Small intestine (tissue), 7 donors: ENCODE results near the gene OR52I2. TPM values are rescaled to one million over a fixed set of nuclear protein-coding genes. Genes with fewer than 3 reads are reported as not detected.

Source experiments
- DNase-seq, 2 donors: peaks; one replicate each; pipeline versions ENCODE4 v3.0.0 to v3.0.0-alpha.2; 2013
- FAIRE-seq: peaks from 2 replicates; lab custom pipeline; 2012; peaks lifted over from hg19 to GRCh38; lab: Jason Lieb, UNC
- H3K27ac ChIP-seq, 3 donors: one replicate each; pipeline ENCODE4 v1.5.1; 2013; ENCODE audit warnings: low read length in 2 of 3, mild to moderate bottlenecking in 2 of 3, control low read depth in 1 of 3, inconsistent platforms in 1 of 3, low read depth in 1 of 3, moderate library complexity in 1 of 3
- H3K27me3 ChIP-seq, 3 donors: one replicate each; pipeline ENCODE4 v1.6.1; 2013; ENCODE audit warnings: low read length in 3 of 3, inconsistent platforms in 1 of 3; ENCODE audit not compliant: control insufficient read depth in 3 of 3, insufficient read depth in 3 of 3
- H3K36me3 ChIP-seq, 3 donors: one replicate each; pipeline ENCODE4 v1.6.1; 2013; ENCODE audit warnings: low read length in 3 of 3, inconsistent platforms in 1 of 3, low read depth in 1 of 3, mild to moderate bottlenecking in 1 of 3, moderate library complexity in 1 of 3; ENCODE audit not compliant: control insufficient read depth in 3 of 3, insufficient read depth in 2 of 3
- H3K4me1 ChIP-seq, 3 donors: one replicate each; pipeline ENCODE4 v1.6.1; 2013; ENCODE audit warnings: low read length in 2 of 3, inconsistent platforms in 1 of 3, low read depth in 1 of 3, mild to moderate bottlenecking in 1 of 3, moderate library complexity in 1 of 3; ENCODE audit not compliant: control insufficient read depth in 3 of 3, insufficient read depth in 2 of 3
- H3K4me3 ChIP-seq, 3 donors: one replicate each; pipeline ENCODE4 v1.5.1; 2013; ENCODE audit warnings: low read length in 3 of 3, control low read depth in 1 of 3, inconsistent platforms in 1 of 3, low read depth in 1 of 3, mild to moderate bottlenecking in 1 of 3, moderate library complexity in 1 of 3
- H3K9me3 ChIP-seq, 2 donors: one replicate each; pipeline ENCODE4 v1.6.1; 2013; ENCODE audit warnings: low read depth in 1 of 2, low read length in 1 of 2; ENCODE audit not compliant: control insufficient read depth in 2 of 2, insufficient read depth in 1 of 2
- WGBS, 3 donors: extraction: QIAGEN DNeasy Blood & Tissue Kit; methylation state at CpG; one replicate each; pipeline ENCODE4 v1.1.7; 2013; 5-methylcytosine and 5-hydroxymethylcytosine counted together
- polyA plus RNA-seq, 4 donors: library from polyadenylated mRNA; stranded (reverse) in 3 of 4; unstranded in 1 of 4; fragments of 200-250 nt in 3 of 4; fragments of 120-200 nt in 1 of 4; gene quantifications; one replicate each; pipeline versions ENCODE4 v1.2.1 to v1.2.3, GENCODE V29; 2013
- donor health status: healthy with polysubstance abuse.
- donor health status: control.
- donor health status: control.
- donor health status: Bipolar disorder and iron deficiency.
- donor health status: healthy.

The OR52I2 gene
- polyA plus RNA-seq, 4 donors, result 0.04 TPM; not detected in 3

- Histone ChIP-seq H3K4me1 (peaks cover 0 to 3% (median 0%) of the 10 kb centered on the region in 3 donors), H3K27me3 (no peaks in the 10 kb centered on the region), H3K4me3 (no peak overlapping the region), H3K27ac (no peak overlapping the region), H3K36me3 (no peaks in the 10 kb centered on the region), H3K9me3 (no peaks in the 10 kb centered on the region)
- WGBS, 3 donors, result 58 to 80% (median 61%) methylated on average over 3 of the region's 3 CpGs
- DNase-seq, result no peak
- FAIRE-seq, result no peak
Measured at GRCh38 chr11:4589017-4589416, 7.5 kb downstream of the OR52I2 start.

GRCh38 chr11:4593739-4594138 is 12.2 kb downstream of the OR52I2 start, which contains the start of gene OR52I1:
OR52I1 (plus strand) TSS chr11:4594039; CDS start chr11:4594039, 0 bp downstream.
- Histone ChIP-seq H3K27me3 (no peaks in the 10 kb centered on the region), H3K36me3 (peaks cover 0 to 7% (median 3%) of the 10 kb centered on the region in 3 donors), H3K4me3 (no peak within 1 kb of the TSS), H3K9me3 (no peaks in the 10 kb centered on the region), H3K27ac (no peak within 1 kb of the TSS), H3K4me1 (no peaks in the 10 kb centered on the region)
- no peak for DNase-seq
- WGBS, 3 donors, result 82 to 95% (median 88%) methylated on average over 1 of the region's 1 CpG
- no peak for FAIRE-seq

- Histone ChIP-seq H3K9me3 (no peaks in the 10 kb centered on the region), H3K4me1 (peaks cover 0 to 9% (median 4%) of the 10 kb centered on the region in 3 donors), H3K36me3 (peaks cover 11 to 34% (median 18%) of the 10 kb centered on the region in 3 donors), H3K27me3 (no peaks in the 10 kb centered on the region), H3K4me3 (no peak overlapping the region), H3K27ac (no peak overlapping the region)
- DNase-seq (no peak), FAIRE-seq (no peak)
- WGBS, 3 donors, result 92 to 94% (median 92%) methylated on average over 4 of the region's 4 CpGs
Measured at GRCh38 chr11:4605057-4605456, 23.5 kb downstream of the OR52I2 start.

GRCh38 chr11:4606231-4607015 is 24.9 kb downstream of the OR52I2 start:
- Histone ChIP-seq H3K27me3 (no peaks in the 10 kb centered on the region), H3K36me3 (peaks cover 4 to 21% (median 7%) of the 10 kb centered on the region in 3 donors), H3K4me3 (peak overlapping the region in 1 of 3 donors; percentile 76), H3K4me1 (peaks cover 0 to 12% (median 4%) of the 10 kb centered on the region in 3 donors), H3K27ac (peak overlapping the region in 1 of 3 donors; percentile 10), H3K9me3 (no peaks in the 10 kb centered on the region)
- peak in 1 of 2 donors; percentile 61 for DNase-seq
- WGBS, 3 donors, result 11 to 47% (median 44%) methylated on average over 1 of the region's 1 CpG
- no peak for FAIRE-seq

GRCh38 chr11:4607096-4607495 is 25.6 kb downstream of the OR52I2 start:
- H3K4me3 ChIP-seq, result peak overlapping the region in 2 of 3 donors; percentile 76
- H3K27me3 ChIP-seq, result no peaks in the 10 kb centered on the region
- peaks cover under 1 to 14% (median 4%) of the 10 kb centered on the region in 3 donors for H3K36me3 ChIP-seq
- whole genome bisulfite sequencing, 3 donors, result 11 to 33% (median 24%) methylated on average over 6 of the region's 6 CpGs
- FAIRE-seq (no peak), DNase-seq (peak in 1 of 2 donors; percentile 26)
- peak overlapping the region in 2 of 3 donors; percentile 10 to 78 for H3K27ac ChIP-seq
- no peaks in the 10 kb centered on the region for H3K9me3 ChIP-seq
- peaks cover 0 to 12% (median 4%) of the 10 kb centered on the region in 3 donors for H3K4me1 ChIP-seq

GRCh38 chr11:4607781-4608666 is 26.5 kb downstream of the OR52I2 start, which contains the start of gene TRIM68:
TRIM68 (minus strand) TSS chr11:4608231; CDS start chr11:4605504, 2,727 bp downstream.
- no peaks in the 10 kb centered on the region for H3K9me3 ChIP-seq
- H3K27me3 ChIP-seq, result no peaks in the 10 kb centered on the region
- H3K4me1 ChIP-seq, result peaks cover 0 to 12% (median 4%) of the 10 kb centered on the region in 3 donors
- DNase-seq, result peak; percentile 95 to 96
- peak within 1 kb of the TSS; percentile 73 to 76 (median 76) for H3K4me3 ChIP-seq
- peak within 1 kb of the TSS; percentile 61 to 94 (median 78) for H3K27ac ChIP-seq
- peaks cover 0 to 10% (median 4%) of the 10 kb centered on the region in 3 donors for H3K36me3 ChIP-seq
- no peak for FAIRE-seq
- WGBS, 3 donors, result 4 to 6% (median 5%) methylated on average over 39 to 43 of the region's 43 CpGs

- no peak overlapping the region for H3K4me3 ChIP-seq
- H3K9me3 ChIP-seq, result no peaks in the 10 kb centered on the region
- H3K4me1 ChIP-seq, result peaks cover 0 to 12% (median 4%) of the 10 kb centered on the region in 3 donors
- FAIRE-seq (no peak), DNase-seq (peak in 1 of 2 donors; percentile 19)
- no peak overlapping the region for H3K27ac ChIP-seq
- WGBS, 3 donors, result 26 to 41% (median 28%) methylated on average over 3 of the region's 3 CpGs
- H3K27me3 ChIP-seq, result no peaks in the 10 kb centered on the region
- H3K36me3 ChIP-seq, result no peaks in the 10 kb centered on the region
Measured at GRCh38 chr11:4610258-4610935, 28.9 kb downstream of the OR52I2 start.
